ENCODE measurements around the gene OR6X1.

- TF ChIP-seq CTCF (IDR thresholded peaks at IDR 0.05) (no peak), POLR2A (IDR thresholded peaks at IDR 0.05) (no peak)
Observed at GRCh38 chr11:123798513-123799252, 44.4 kb upstream of the OR6X1 start.
